Midbrain (tissue), 1 donor: ENCODE results near the gene HEYL.

ENCODE experiments used
- DNase-seq: peaks from one replicate; lab custom pipeline; 2025; lab: John Stamatoyannopoulos, UW

HEYL gene

DNA sequence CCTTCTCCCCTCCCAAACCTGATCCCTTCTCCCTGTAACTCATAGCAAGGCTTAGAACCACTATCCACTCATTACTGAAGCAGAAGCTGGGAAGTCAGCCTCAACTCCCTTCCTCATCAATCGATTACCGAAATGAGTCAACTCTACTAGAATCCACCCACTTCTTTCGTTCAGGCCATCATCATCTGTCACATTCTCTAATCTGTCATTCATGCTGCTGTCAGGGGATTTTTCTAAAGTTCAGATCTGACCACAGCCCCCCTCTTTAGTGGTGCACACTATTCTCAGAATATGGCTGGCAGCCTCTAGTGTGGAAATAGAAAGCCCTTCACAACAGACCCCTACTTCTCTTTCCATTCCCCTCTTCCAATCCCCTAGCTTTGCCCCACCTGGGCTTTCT lies 27.3 kb upstream of the HEYL start:
- no peak for DNase-seq

DNA sequence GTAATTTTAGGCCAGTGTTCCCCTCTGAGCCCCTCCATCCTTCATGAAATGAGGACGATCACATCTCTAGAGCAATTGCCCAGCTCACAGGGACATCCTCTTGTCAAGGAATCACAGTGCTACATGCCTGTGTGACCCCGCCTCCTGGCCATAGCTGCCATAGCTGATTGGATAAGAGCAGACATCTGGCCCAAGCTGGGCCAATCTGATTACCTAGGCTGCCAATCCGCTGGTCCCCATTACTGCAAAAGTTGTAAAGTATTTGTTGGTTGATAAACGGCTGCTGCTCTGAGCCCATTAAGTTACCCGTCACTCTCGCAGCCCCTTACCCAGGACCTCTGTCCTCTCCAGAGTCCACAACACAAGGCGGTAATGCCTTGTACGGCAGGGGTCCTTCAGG lies 24.1 kb upstream of the HEYL start:
- no peak for DNase-seq

DNA sequence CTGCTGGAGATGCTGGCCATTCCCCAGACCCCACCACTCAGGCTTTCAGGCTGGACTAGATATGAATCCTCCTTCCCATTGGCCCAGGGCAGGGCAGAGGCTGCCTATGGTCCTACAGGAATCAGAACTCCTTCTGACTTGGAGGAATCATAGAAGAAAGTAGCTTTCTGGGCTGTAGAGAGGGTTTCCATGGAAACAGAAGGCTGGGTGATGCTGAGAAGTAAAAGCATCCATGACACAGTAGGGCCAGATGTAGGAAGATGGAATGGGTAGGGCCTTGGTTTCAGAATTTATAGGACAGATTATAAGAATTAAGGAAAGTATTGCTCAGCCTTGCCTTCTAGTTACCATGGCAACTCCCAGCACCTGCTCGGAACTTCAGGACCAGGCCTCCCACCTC lies 23.4 kb upstream of the HEYL start:
- DNase-seq = no peak

DNA sequence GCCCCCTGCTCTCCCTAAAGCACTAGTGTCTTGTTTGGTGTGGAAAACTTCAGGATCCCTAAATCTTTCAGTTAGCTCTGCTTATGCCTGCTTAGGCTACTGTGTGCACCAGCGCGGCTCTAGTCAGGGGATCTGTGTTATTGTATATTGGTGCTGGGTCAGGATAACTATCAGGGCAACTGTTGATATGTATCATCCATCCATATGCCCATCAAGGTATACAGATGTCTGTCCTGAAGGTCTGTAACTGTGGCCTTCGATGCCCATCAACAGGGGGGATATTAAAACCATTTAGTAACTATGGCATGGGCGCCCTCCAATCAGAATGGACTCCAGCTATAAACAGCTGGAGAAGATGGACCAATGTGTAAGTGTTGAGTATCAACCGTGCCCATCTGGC lies 20.1 kb upstream of the HEYL start:
- no peak for DNase-seq

DNA sequence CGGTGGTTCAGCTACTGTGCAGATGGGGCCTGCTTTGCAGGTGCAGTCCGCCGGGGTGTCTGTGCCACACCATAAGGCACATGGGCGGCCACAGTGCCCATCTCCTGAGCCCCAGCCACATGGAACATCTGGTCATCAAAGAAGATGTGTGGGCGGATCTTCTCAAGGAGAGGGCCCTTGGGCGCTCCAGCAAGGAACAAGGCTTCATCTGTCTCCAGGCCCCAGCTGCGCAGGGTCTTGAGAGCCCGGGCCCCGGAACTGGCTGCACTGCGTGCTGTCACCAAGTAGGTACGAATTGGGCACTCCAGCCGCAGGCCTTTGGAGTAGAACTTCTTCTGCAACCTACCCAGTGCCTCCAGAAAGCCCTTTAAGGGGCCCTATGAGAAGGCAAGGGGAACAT lies 19.7 kb upstream of the HEYL start:
- no peak for DNase-seq

DNA sequence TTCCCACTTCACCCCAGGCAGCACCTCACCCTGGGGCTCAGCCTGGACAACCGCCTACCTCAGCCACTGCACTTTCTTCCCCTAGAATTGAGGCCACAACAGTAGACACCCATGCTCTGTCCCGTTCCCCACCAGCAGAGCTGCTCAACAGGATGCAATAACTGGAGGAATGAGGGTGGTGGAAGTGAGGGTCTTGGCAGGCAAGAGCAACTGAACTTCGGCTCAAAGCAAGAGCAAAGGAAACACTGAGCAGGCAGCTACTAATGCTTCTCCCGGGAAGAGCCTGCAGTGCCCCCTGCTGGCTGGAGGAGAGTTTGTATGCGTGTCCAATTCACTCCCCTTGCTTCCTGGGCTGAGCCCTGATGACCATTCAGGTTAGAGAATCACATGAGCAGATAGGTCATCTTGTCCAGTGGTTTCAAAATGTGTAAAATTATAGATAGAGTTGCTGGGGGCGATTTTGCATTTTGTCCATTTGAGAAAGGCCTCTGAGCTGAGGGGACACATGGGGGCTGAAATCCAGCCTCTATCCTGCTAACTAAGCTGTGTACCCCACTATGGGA lies 18.6 kb upstream of the HEYL start:
- peak; percentile 49 for DNase-seq

DNA sequence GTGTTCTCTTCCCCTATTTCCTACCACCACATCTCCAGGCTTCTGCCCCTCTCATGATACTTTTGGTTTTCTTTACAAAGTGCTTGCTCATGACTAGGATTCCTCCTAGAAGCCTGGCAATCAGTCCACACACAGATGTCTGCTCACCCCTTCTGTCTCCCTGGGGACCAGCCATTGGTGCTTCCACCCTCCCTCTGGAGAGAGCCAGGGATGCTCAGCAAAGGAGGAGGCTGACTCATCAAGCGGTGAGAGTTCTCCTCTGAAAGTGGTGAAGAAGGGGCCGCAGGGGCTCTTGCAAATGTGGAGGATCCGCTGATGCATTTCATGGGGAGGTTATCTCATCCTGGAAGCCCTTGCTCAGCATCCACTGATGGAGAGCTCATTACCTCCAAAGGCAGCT lies 18.0 kb upstream of the HEYL start:
- DNase-seq = no peak

DNA sequence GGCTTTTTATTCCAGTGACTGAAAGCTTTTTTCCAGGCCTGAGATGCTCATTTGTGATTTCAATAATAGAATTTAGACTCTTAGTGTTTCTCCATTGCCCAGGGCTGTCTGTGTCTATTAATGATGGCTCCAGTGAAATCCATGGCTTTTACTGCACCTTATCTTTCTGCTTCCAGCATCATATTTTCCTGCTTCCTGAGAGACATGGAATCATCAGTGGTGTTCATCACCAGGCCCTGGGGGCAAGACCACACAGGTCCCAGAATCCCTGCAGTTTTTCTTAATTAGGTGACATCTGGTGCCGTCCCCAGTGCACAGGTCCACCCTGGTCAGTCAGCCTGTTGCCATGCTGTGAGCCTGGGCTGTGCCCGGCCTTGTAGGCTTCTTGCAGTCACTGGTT lies 16.9 kb upstream of the HEYL start:
- DNase-seq = no peak

DNA sequence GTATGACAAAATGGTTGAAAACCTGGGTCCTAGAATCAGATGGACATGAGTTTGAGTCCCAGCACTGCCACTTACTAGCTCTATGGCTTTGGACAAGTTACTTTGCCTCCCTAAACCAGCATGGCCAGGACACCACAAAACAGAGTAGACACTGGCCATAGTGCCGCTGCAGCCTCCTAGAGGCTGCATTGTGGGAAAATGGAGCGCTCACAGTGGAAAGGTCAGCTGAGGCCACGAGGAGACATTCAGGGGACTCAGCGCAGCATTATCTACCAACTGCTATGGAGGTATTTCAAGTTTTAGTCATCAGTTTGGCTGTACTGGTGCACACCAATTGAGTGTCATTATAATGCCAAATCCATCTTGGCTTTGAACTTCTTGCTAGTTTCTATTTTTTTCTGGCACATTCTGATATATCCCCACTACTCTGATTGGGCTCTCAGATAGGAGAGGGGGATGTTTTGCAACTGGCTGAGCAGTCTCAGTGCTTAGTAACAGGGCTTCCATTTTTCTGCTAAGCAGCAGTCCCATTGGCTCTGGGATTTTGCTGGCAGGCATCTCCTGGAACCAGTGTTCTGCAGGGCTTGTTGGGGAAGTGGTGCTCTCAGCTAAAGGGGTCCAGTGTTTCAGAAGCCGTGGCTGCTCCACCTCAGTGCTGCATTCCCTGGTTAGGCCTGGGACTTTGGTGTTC lies 16.3 kb upstream of the HEYL start:
- DNase-seq = no peak

DNA sequence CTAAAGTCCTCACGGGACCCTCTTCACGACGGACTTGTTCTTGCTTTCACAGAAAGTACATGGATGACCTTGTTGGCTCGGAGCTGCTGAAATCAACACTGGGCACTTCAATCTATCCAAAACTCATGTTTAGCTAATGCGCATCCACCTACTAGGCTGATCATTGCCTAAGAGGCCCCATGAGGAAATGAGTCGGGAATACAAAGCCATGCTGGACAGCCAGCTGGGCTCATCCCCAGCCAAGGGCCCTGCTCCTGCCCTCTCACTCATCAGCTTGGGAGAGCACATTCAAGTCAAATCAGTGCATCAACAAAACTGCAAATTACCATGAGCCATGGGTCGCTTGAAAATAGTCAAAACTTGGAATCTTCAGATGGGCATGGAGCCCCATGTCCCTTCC lies 14.8 kb upstream of the HEYL start:
- DNase-seq = no peak

DNA sequence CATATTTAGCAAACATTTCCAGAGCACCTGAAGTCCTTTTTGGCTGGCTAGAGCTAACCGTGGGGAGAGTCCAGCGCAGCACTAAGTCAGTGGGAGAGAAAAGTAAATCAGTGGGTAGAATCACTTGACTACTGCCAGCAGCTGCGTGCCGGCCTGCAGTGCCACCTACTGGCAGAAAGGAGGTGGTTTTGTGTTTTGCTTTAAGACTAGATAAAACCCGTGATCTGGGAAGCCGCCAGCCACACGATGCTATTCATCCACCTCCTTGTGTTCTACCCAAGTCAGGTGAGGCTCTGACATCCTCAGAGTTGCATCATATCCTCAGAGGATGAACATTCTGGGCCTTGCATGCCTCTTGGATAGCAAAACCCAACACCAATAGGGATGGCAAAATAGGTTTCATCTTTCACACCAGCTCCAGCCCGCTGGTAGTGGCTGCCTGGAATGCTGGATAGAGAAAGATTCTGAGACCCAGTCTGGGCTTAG lies 14.1 kb upstream of the HEYL start:
- DNase-seq = peak; percentile 79

DNA sequence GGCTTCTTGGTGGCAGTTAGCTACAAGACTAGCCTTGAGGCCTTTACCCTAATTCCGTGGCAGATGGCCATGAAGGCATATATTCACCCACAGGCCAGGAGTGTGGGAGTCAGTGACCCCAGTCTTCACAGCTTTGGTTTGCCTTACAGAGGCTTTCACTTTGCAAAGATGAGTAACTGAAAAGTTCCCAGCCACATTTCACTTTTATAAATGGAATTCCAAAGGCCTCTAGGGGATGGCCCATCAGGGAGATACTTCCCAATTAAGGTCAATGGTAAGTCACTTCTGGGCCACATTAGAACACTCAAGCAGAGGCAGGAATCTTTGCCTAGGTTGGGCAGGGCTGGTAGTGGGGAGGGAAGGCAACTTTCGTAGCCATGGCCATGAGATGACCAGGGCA lies 13.1 kb upstream of the HEYL start:
- no peak for DNase-seq

DNA sequence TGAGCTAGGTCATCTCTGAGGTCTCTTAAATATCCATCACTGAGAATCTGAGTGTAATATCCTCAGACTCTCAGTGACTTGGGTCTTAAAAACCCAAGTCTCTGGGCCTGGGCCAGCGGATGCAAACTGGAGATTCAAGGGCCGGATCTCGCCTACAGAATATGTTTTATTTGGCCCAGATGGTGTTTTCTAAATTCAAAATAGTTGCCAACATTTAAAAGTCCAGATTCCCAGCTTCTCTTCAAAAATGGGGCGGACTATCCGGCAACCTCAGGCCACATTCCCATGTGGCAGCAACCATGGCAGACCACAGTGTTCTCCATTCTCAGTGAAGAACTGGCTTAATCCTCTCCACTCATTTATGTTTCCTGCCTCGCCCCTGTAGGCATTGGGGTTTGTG lies 12.7 kb upstream of the HEYL start:
- DNase-seq = no peak

DNA sequence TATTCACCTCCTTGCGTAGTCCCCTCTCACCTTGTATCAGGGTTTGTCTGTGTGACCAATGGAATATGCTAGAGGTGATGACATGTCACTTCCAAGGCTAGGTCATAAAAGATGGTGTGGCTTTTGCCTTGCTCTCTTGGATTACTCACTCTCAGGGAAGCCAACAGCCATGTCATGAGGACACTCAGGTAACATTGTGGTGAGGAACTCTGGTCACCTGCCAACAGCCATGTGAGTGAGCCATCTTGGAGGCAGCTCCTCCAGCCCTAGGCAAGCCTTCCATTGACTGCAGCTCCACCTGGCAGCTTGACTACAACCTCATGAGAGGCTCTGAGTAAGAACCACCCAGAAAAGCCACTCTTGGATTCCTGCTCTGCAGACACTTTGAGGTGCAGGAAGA lies 11.0 kb upstream of the HEYL start:
- DNase-seq = no peak

DNA sequence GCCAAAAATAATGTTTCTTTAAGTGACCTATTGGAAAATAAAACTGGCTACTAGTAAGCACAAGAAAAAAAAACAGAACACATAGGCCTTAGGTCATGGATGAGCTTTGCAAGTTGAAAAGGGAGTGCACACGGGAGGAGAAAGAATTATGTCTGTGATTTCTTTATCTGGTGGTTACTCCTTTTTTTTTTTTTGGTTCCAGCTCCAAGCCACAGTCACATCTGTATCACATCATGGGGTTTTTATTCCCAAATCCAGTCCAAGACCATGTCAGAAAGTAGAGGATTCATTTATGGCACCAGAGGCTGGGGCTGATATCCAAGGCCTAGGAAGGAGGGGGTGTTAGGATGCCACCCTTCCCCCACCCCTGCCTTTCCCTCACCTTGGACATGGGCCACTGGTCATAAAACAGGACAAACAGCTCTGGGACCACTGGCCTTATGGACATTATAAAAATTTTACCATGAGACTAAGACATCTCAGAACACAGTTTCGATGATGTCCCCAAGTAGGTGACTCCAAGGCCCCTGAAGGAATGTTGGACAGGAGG lies 10.3 kb upstream of the HEYL start:
- no peak for DNase-seq

DNA sequence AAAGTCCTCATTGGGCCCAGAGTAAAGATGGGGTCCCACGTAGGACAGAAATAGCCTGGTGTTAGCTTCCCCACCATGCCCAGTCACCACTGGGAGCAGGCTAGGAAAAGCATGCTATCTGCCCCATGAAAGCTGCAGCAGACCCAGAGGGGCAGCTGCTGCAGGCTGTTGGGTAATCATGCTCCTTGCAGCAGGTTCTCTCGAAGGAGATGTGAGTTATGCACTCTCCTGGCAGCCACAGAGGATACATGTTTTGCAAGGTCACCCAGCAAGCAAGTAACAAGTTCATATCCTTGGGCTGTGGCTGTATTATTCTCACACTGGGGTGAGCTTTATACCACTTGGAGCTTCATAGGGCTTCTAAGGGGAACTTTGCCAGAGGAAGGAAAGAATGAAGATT lies 9.1 kb upstream of the HEYL start:
- no peak for DNase-seq

DNA sequence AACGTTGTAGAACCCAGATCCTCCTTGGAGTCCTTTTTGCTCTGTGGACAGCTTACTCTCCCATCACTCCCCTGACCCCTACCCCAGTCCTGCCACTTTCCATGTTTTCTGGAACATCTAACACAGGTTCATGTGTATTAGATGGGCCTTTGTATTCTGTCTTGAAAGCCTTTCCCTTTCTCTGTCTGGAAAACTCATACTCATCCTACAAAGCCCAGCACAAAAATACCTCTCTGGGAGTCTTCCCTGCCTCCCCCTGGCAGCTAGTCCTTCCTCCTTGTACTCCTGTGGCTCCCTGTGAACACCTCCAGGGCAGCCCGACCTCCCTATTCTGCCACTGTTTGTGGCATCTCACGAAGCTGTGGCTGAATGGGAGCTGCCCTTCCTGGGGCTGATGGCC lies 7.8 kb upstream of the HEYL start:
- no peak for DNase-seq

DNA sequence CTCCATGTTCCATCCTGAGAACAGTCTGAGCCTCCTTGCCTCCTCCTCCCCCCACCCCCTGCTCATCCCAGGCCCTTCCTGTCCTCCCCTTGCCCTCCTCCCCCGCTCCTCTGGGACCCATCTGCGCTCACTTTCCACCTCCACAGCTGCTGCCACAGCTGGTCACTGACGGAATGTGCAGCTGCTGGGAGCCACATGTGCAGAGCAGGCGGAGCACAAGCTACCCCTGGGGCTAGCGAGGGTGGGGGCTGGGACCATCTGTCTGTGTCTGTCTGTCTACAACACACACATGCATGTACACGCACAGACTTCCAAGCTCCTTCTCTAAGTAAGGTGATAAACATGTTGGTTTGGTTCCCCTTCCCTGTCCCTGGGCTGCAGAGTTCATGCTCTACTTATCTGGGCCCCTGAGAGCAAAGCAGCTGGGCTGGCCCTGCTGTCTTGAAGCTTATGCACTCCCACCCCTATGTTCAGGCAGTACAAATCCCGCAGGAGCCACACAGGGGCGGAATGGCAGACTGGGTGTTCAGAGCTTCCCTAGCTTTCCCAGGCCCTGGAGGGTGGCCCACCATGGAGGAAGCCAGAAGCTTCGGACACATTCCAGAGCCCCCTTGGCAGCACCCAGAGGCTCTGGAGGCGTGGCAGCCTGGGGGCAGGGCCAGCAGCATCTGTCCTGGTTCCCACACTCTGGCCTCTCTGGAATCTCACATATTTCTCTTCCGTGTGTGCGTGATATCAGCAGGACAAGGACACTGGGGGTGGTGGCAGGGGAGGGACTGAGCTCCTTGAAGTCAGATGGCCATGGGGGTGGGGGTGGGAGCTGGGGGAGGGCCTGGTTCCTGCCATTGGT lies 7.0 kb upstream of the HEYL start:
- no peak for DNase-seq

DNA sequence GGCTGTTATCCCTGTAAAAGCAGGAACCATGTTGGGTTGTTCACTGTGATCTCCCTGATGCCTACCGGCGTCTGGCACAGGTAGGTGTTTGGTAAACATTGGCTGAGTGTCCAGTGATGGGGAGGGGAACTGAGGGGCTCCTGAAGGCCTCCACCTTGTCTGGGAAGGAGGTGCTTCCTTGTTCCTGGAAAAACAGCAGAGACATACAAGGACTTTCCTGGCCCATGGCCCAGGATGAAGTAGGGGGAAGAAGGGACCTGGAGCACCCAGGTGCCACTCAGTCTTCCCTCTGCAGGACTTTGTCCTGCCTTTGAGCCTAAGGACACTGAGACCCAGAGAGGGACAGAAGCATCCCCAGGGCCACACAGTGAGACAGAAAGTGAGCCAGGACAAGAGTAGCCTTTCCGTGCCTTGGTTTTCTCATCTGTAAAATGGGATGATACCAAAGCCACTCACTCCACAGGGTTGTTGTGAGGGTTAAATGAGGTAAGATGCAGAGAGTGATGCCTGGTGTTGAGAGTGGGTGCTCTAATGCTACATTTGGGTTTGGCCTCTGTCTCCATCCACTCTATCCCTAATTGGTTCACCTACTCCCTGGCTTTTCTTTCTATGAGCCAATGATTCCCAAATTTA lies 6.1 kb upstream of the HEYL start:
- DNase-seq = no peak

DNA sequence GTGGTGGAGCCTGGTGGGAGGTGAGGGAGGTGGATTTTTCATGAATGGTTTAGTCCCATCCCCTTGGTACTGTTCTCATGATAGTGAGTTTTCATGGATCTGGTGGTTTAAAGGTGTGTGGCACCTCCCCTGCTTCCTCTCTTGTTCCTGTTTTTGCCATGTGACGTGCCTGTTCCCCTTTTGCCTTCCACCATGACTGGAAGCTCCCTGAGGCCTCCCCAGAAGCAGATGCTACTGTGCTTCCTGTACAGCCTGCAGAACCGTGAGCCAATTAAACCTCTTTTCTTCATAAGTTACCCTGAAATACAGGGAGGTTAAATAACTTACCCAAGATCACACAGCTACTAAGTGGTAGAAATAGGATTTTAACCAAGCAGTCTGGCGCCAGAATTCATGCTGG lies 4.3 kb upstream of the HEYL start:
- DNase-seq = no peak

DNA sequence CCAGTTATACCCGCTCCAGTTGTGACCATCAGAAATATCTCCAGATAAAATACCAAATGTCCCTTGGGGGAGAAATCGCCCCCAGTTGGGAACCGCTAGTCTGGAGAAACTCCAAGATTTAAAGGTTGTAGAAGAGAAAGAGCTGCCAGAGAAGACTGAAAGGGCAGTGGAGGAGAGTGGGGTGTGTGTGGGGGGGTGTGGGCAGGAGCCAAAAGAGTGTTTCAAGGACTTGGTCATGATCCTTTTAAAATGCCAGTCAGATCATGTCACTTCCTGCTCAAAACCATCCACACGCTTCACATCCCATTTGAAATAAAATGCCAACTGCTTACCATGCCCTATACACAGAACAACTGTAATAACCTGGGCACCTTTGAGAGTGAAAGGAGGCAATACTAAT lies 3.4 kb upstream of the HEYL start:
- DNase-seq = no peak

DNA sequence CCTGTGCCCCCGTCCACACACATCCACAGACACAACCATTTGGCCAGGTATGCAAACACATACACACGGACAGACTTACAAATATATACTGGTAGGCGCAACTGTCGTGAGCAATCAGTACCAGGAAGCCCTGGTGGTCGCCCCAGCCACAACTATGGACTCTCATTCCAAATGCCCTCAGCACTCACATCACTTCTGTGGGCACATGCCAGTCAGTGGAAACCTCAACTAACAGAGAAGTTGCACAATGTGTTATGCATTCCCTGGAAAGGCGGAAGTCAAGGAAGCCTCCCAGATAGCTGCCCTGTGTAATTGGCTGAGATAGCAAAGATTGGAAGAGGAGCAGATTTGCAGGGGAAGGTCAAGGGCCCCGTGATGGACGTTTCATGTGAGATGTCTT lies 1.4 kb upstream of the HEYL start:
- no peak for DNase-seq

DNA sequence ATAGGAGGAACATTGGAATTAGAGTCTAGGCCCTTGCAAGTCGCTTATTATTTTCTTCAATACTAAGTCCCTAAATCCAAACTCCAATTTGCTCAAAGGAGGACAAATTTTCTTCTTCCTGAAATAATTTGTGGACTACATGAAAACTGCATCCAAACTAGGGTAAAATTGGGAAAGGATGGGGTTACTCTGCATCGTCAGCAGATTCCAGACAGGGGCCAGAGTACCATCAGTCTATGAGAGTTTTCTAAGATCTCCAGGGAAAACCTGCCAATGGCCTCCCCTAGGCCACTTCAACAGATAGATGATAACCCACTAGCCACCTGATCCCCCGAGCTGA lies 508 bp downstream of the HEYL start:
- no peak for DNase-seq
